IMR-90 (cell line): Measurements from ENCODE around the gene CTCFL. TPM values are rescaled to one million over a fixed set of nuclear protein-coding genes. Genes with fewer than 3 reads are reported as not detected.

Source experiments
- ATAC-seq: fragments of 200-7000 bp; cut with Tn5 transposase; 2 replicates; pipeline ENCODE4 v1.9.1; 2020; ENCODE audit warnings: low read depth, mild to moderate bottlenecking, moderate library complexity
- BruUV-seq: library from RNA; stranded (reverse); fragments of 400-500 nt; replicated peaks from 2 replicates; lab custom pipeline; 2021; lab: Mats Ljungman, UMichigan
- CTCF ChIA-PET: fragments of 300-600 bp; formaldehyde crosslinking; extraction: SDS; loops from one replicate; lab custom pipeline; 2021; ENCODE audit warnings: antibody characterized with exemption; lab: Yijun Ruan, JAX
- POLR2A ChIA-PET: fragments of 300-600 bp; sonication (Branson Sonifier 250); formaldehyde crosslinking; loops from one replicate; lab custom pipeline; 2022; ENCODE audit warnings: antibody characterized with exemption; ENCODE audit not compliant: unreplicated experiment; lab: Charles Lee
- DNase-seq: peaks from one replicate; pipeline ENCODE4 v3.0.0; 2013
- H2AFZ ChIP-seq: replicated peaks from 2 replicates; pipeline ENCODE3; 2013; ENCODE audit warnings: low read length, mild to moderate bottlenecking; ENCODE audit not compliant: poor library complexity
- H2AK5ac ChIP-seq: 2 replicates; pipeline ENCODE4 v1.6.1; 2013; ENCODE audit warnings: low read depth, low read length, inconsistent platforms
- H2AK9ac ChIP-seq: replicated peaks from 2 replicates; pipeline ENCODE3; 2013; ENCODE audit warnings: mild to moderate bottlenecking, low read depth, low read length, moderate library complexity; ENCODE audit not compliant: poor library complexity
- H2BK120ac ChIP-seq: 2 replicates; pipeline ENCODE4 v1.6.1; 2013; ENCODE audit warnings: low read depth, low read length, inconsistent platforms
- H2BK15ac ChIP-seq: 3 replicates; pipeline ENCODE4 v1.6.1; 2013; ENCODE audit warnings: low read depth, low read length, inconsistent platforms
- H2BK20ac ChIP-seq: 2 replicates; pipeline ENCODE4 v1.6.1; 2013; ENCODE audit warnings: low read depth, mild to moderate bottlenecking, inconsistent platforms, low read length, moderate library complexity
- H2BK5ac ChIP-seq: 2 replicates; pipeline ENCODE4 v1.6.1; 2013; ENCODE audit warnings: mild to moderate bottlenecking, low read depth, low read length, inconsistent platforms; ENCODE audit not compliant: poor library complexity, severe bottlenecking
- H3K14ac ChIP-seq: replicated peaks from 2 replicates; pipeline ENCODE4 v1.6.1; 2013; ENCODE audit warnings: low read depth, low read length, inconsistent platforms
- H3K18ac ChIP-seq: 2 replicates; pipeline ENCODE4 v1.6.1; 2013; ENCODE audit warnings: low read depth, low read length, control low read depth
- H3K23ac ChIP-seq: 2 replicates; pipeline ENCODE4 v1.6.1; 2013; ENCODE audit warnings: low read depth, low read length, inconsistent platforms
- H3K27ac ChIP-seq: 2 replicates; pipeline ENCODE4 v1.5.1; 2013; ENCODE audit warnings: mild to moderate bottlenecking, control low read depth, low read length; ENCODE audit not compliant: insufficient read depth
- H3K27me3 ChIP-seq: 2 replicates; pipeline ENCODE4 v1.6.1; 2013; ENCODE audit warnings: low read length; ENCODE audit not compliant: control insufficient read depth, insufficient read depth
- H3K36me3 ChIP-seq: 2 replicates; pipeline ENCODE4 v1.6.1; 2013; ENCODE audit warnings: low read length, mixed read lengths; ENCODE audit not compliant: control insufficient read depth, insufficient read depth
- H3K4ac ChIP-seq: 2 replicates; pipeline ENCODE4 v1.6.1; 2013; ENCODE audit warnings: low read depth, low read length, inconsistent platforms
- H3K4me1 ChIP-seq: 2 replicates; pipeline ENCODE4 v1.6.1; 2013; ENCODE audit warnings: low read length, mixed read lengths; ENCODE audit not compliant: control insufficient read depth, insufficient read depth
- H3K4me2 ChIP-seq: 2 replicates; pipeline ENCODE4 v1.6.1; 2013; ENCODE audit warnings: low read depth, mild to moderate bottlenecking, control low read depth, low read length, moderate library complexity
- H3K4me3 ChIP-seq: 2 replicates; pipeline ENCODE4 v1.5.1; 2013; ENCODE audit warnings: low read depth, mild to moderate bottlenecking, control low read depth, low read length, moderate library complexity; ENCODE audit not compliant: insufficient read depth
- H3K56ac ChIP-seq: 2 replicates; pipeline ENCODE4 v1.6.1; 2013; ENCODE audit warnings: low read length, inconsistent platforms; ENCODE audit not compliant: insufficient read depth; ENCODE audit errors: extremely low read depth
- H3K79me1 ChIP-seq, 2 experiments: 2 replicates each; pipeline ENCODE4 v1.6.1; 2013; ENCODE audit warnings: low read length in 2 of 2, inconsistent platforms in 1 of 2, low read depth in 1 of 2
- H3K9ac ChIP-seq: 2 replicates; pipeline ENCODE4 v1.6.1; 2013; ENCODE audit warnings: low read depth, low read length, control low read depth
- H3K9me1 ChIP-seq: 2 replicates; pipeline ENCODE4 v1.6.1; 2013; ENCODE audit warnings: low read length, inconsistent platforms; ENCODE audit not compliant: insufficient read depth
- H3K9me3 ChIP-seq: 2 replicates; pipeline ENCODE4 v1.6.1; 2013; ENCODE audit warnings: low read length; ENCODE audit not compliant: control insufficient read depth, insufficient read depth
- H4K20me1 ChIP-seq: 2 replicates; pipeline ENCODE4 v1.6.1; 2013; ENCODE audit warnings: low read length, inconsistent platforms; ENCODE audit not compliant: insufficient read depth
- H4K5ac ChIP-seq: 2 replicates; pipeline ENCODE4 v1.6.1; 2013; ENCODE audit warnings: mild to moderate bottlenecking, low read depth, low read length, control low read depth
- H4K8ac ChIP-seq, 2 experiments: 2 replicates each; pipeline ENCODE4 v1.6.1; 2013; ENCODE audit warnings: low read depth in 2 of 2, low read length in 2 of 2, control low read depth in 1 of 2, inconsistent platforms in 1 of 2
- H4K91ac ChIP-seq: 2 replicates; pipeline ENCODE4 v1.6.1; 2013; ENCODE audit warnings: low read depth, low read length, inconsistent platforms; ENCODE audit not compliant: insufficient read depth
- BHLHE40 ChIP-seq: fragments of 150-350 bp; IDR thresholded peaks from 2 replicates; pipeline ENCODE4 v1.6.1; 2016; ENCODE audit warnings: mild to moderate bottlenecking, low read depth, low read length
- CHD1 ChIP-seq: IDR thresholded peaks from 2 replicates; pipeline ENCODE4 v1.6.1; 2012; ENCODE audit warnings: low read depth, low read length, improper control_type of control experiment
- FOS ChIP-seq: fragments of 150-350 bp; IDR thresholded peaks from 2 replicates; pipeline ENCODE4 v1.6.1; 2016; ENCODE audit warnings: low read depth, low read length
- MAFK ChIP-seq: IDR thresholded peaks from 2 replicates; pipeline ENCODE4 v1.6.1; 2012; ENCODE audit warnings: low read depth, low read length, improper control_type of control experiment
- MAZ ChIP-seq: IDR thresholded peaks from 2 replicates; pipeline ENCODE4 v1.6.1; 2012; ENCODE audit warnings: low read depth, mild to moderate bottlenecking, low read length, improper control_type of control experiment, moderate library complexity, borderline replicate concordance
- MXI1 ChIP-seq: IDR thresholded peaks from 2 replicates; pipeline ENCODE4 v1.6.1; 2012; ENCODE audit warnings: low read depth, mild to moderate bottlenecking, low read length, moderate library complexity, borderline replicate concordance
- NFE2L2 ChIP-seq: fragments of 150-350 bp; IDR thresholded peaks from 2 replicates; pipeline ENCODE4 v1.6.1; 2016; ENCODE audit warnings: low read depth, mild to moderate bottlenecking, low read length
- POLR2A ChIP-seq: IDR thresholded peaks from 2 replicates; pipeline ENCODE4 v1.6.1; 2012; ENCODE audit warnings: mild to moderate bottlenecking, low read depth, low read length
- RAD21 ChIP-seq: IDR thresholded peaks from 2 replicates; pipeline ENCODE4 v1.6.1; 2012; ENCODE audit warnings: low read length, improper control_type of control experiment
- RFX5 ChIP-seq: IDR thresholded peaks from 2 replicates; pipeline ENCODE4 v1.8.0; 2012; ENCODE audit warnings: low read depth, mild to moderate bottlenecking, low read length, moderate library complexity
- SMC3 ChIP-seq: fragments of 150-350 bp; IDR thresholded peaks from 2 replicates; pipeline ENCODE4 v1.6.1; 2016; ENCODE audit warnings: low read depth, mild to moderate bottlenecking, antibody characterized with exemption, low read length, moderate library complexity
- WGBS, 2 experiments: methylation state at CpG; one replicate each; pipeline versions ENCODE4 v1.1.5 to v1.1.7; 2013; ENCODE audit warnings: missing lambda C conversion rate in 2 of 2; ENCODE audit not compliant: insufficient read length in 1 of 2; ENCODE audit errors: extremely low coverage in 2 of 2; 5-methylcytosine and 5-hydroxymethylcytosine counted together
- dilution Hi-C: fragments of 300-500 bp; cut with HindIII; formaldehyde crosslinking; loops from one replicate; pipeline ENCODE4 v1.14.3; 2018; ENCODE audit warnings: low sequenced_read_pairs; ENCODE audit not compliant: unreplicated experiment
- in situ Hi-C: fragments of 300-500 bp; cut with MboI; formaldehyde crosslinking; loops from 3 replicates; pipeline ENCODE4 v1.14.3; 2019; ENCODE audit warnings: low sequenced_read_pairs, inconsistent platforms, mixed read lengths
- intact Hi-C: fragments of 100-400 bp; cut with micrococcal nuclease; formaldehyde crosslinking; loops from 2 replicates; pipeline ENCODE4 v1.10.0; 2022
- polyA plus RNA-seq, 3 experiments: library from polyadenylated mRNA; depleted of rRNA; stranded (reverse); fragments of >200 nt; gene quantifications; 2 replicates each; pipeline ENCODE4 v1.2.3, GENCODE V29; 2012; ENCODE audit warnings: low replicate concordance in 1 of 3
- total RNA-seq: library from RNA; depleted of rRNA; stranded (reverse); fragments of >200 nt; gene quantifications from 2 replicates; pipeline ENCODE4 v1.2.3, GENCODE V29; 2012
- TF ChIP-seq, protein P1 (sequence below): fragments of 150-350 bp; IDR thresholded peaks from 2 replicates; pipeline ENCODE4 v1.6.1; 2016; ENCODE audit warnings: low read depth, mild to moderate bottlenecking, low read length, moderate library complexity, borderline replicate concordance
- TF ChIP-seq, protein P2 (sequence below): fragments of 150-350 bp; IDR thresholded peaks from 2 replicates; pipeline ENCODE4 v1.6.1; 2017; ENCODE audit warnings: mild to moderate bottlenecking, antibody characterized with exemption, low read length, low read depth
- TF ChIP-seq, protein P3 (sequence below): conservative IDR thresholded peaks from 2 replicates; pipeline ENCODE4 v1.5.1; 2012; ENCODE audit warnings: mild to moderate bottlenecking, low read depth, low read length, improper control_type of control experiment

The CTCFL gene
- total and polyA plus RNA-seq, 2 of the 4 experiments (the other 2 are of a cell fraction), result not detected

DNA sequence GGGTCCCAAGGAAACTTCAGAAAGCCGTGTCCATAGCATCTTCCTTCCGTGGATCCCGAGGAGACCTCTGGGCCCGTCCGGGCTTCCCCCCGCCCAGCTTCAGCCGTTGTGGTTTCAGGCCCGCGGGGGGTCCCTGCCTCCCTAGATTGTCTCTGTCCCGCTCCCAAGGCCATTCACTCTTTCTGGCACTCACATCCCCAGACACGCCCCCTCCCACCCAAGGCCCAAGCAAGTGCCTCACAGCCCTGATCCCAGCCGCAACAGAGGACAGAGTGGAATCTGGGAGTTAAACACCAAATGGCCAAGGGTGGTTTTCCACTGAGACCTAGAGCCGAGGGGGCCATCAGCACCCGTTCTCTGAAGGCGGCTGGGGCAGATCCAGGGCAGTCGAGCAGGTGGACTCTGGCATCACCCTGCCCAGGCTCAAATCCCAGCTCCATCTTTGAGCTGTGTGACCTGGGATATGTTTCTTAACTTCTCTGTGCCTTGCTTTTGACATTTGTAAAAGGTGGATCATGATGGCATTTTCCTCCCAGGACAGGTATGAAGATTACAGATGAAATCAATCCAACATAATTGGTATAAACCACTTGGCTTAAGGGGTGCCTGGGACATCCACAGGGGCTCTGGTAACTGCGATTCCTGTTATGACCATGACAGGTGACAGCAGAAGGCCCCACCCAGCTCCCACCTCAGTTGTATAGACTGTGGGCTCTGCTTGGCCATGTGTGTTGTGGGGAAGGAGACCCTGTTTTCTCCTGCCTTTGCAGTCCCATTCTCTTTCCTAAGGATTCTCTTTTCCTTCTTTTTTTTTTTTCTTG is 48.1 kb downstream of the CTCFL start:
- no peak overlapping the region for H2AFZ ChIP-seq
- H3K9ac ChIP-seq, result no peak overlapping the region
- H4K5ac ChIP-seq, result no peak overlapping the region
- peaks cover 3% of the 10 kb centered on the region for H3K9me3 ChIP-seq
- in situ Hi-C loops, result no loop called here
- H4K20me1 ChIP-seq, result no peaks in the 10 kb centered on the region
- H3K56ac ChIP-seq, result no peak overlapping the region
- no TSS peak for BruUV-seq
- no peak overlapping the region for H2BK120ac ChIP-seq
- H4K91ac ChIP-seq, result no peak overlapping the region
- H3K4ac ChIP-seq, result no peak overlapping the region
- intact Hi-C loops, result no loop called here
- H2BK15ac ChIP-seq, result no peak overlapping the region
- no peak overlapping the region for H3K14ac ChIP-seq
- no peak overlapping the region for H2AK5ac ChIP-seq
- H2BK5ac ChIP-seq, result no peak overlapping the region
- no peak overlapping the region for H3K4me3 ChIP-seq
- DNase-seq (no peak), ATAC-seq (no peak)
- TF ChIP-seq SMC3, result no peak
- TF ChIP-seq MXI1, result no peak
- no peak for TF ChIP-seq CHD1
- TF ChIP-seq RAD21, result no peak
- TF ChIP-seq, protein P1, sequence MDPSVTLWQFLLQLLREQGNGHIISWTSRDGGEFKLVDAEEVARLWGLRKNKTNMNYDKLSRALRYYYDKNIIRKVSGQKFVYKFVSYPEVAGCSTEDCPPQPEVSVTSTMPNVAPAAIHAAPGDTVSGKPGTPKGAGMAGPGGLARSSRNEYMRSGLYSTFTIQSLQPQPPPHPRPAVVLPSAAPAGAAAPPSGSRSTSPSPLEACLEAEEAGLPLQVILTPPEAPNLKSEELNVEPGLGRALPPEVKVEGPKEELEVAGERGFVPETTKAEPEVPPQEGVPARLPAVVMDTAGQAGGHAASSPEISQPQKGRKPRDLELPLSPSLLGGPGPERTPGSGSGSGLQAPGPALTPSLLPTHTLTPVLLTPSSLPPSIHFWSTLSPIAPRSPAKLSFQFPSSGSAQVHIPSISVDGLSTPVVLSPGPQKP, result no peak
- TF ChIP-seq, protein P2, sequence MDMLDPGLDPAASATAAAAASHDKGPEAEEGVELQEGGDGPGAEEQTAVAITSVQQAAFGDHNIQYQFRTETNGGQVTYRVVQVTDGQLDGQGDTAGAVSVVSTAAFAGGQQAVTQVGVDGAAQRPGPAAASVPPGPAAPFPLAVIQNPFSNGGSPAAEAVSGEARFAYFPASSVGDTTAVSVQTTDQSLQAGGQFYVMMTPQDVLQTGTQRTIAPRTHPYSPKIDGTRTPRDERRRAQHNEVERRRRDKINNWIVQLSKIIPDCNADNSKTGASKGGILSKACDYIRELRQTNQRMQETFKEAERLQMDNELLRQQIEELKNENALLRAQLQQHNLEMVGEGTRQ, result no peak
- no peak for TF ChIP-seq BHLHE40
- no peak for TF ChIP-seq MAFK
- no peak for TF ChIP-seq FOS
- TF ChIP-seq, protein P3, sequence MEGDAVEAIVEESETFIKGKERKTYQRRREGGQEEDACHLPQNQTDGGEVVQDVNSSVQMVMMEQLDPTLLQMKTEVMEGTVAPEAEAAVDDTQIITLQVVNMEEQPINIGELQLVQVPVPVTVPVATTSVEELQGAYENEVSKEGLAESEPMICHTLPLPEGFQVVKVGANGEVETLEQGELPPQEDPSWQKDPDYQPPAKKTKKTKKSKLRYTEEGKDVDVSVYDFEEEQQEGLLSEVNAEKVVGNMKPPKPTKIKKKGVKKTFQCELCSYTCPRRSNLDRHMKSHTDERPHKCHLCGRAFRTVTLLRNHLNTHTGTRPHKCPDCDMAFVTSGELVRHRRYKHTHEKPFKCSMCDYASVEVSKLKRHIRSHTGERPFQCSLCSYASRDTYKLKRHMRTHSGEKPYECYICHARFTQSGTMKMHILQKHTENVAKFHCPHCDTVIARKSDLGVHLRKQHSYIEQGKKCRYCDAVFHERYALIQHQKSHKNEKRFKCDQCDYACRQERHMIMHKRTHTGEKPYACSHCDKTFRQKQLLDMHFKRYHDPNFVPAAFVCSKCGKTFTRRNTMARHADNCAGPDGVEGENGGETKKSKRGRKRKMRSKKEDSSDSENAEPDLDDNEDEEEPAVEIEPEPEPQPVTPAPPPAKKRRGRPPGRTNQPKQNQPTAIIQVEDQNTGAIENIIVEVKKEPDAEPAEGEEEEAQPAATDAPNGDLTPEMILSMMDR, result no peak
- no peak for TF ChIP-seq POLR2A
- TF ChIP-seq RFX5, result no peak
- no peak for TF ChIP-seq NFE2L2
- TF ChIP-seq MAZ, result no peak
- WGBS, 2 experiments, result 63% methylated on average over 7 of the region's 17 CpGs; no CpG with 5 or more reads in 1 of the 2 experiments
- CTCF ChIA-PET, result no interaction called here
- no peak overlapping the region for H4K8ac ChIP-seq
- no peak overlapping the region for H2BK20ac ChIP-seq
- H3K9me1 ChIP-seq, result no peaks in the 10 kb centered on the region
- H3K27me3 ChIP-seq, result peaks cover 29% of the 10 kb centered on the region
- no peak overlapping the region for H3K23ac ChIP-seq
- no peak overlapping the region for H3K4me2 ChIP-seq
- POLR2A ChIA-PET, result no interaction called here
- H3K4me1 ChIP-seq, result no peaks in the 10 kb centered on the region
- no peaks in the 10 kb centered on the region for H3K79me1 ChIP-seq
- peak overlapping the region; percentile 3 for H2AK9ac ChIP-seq
- no peak overlapping the region for H3K18ac ChIP-seq
- no peaks in the 10 kb centered on the region for H3K36me3 ChIP-seq
- no peak overlapping the region for H3K27ac ChIP-seq
- dilution Hi-C loops, result no loop called here
